GM19328 (cell line): Measurements from ENCODE around the gene PIAS4.

Experiments
- ATAC-seq: cut with Tn5 transposase; IDR thresholded peaks from one replicate; pipeline ENCODE4 v1.9.1; 2021; ENCODE audit warnings: mild to moderate bottlenecking, moderate library complexity; ENCODE audit not compliant: unreplicated experiment

Gene PIAS4

DNA sequence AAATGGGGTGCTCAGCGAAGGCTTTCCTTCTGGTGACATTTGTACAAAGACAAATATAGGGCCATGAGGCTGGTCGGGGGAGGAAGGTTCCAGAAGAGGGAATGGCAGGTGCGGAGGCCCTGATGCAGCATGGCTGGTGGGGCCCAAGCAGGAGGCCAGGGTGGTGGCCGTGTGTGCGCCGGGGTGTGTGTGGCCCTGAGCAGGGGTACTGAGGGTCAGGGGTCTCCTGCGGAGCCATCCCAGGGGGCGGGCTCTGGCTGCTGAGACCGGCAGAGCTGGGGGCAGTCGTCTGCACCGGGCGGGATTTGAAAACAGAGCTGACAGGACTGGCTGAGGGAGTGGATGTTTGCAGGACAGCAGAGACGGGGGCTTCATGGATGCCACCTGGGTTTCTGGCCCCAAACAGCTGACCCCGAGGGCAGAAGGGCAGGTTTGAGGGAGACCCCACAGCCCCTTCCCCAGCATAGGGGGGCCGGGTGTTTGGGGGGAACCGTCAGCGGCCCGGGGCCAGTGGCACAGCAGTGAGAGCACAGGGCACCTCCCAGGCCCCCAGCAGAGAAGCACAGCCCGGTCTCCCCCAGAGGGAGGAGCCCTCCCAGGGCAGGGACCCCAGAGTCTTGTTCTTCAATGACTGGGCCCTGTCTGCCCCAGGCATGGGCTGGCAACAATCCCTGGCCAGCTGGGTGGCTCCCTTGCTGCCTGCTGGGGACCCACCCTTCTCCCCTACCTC, 11.4 kb downstream of the PIAS4 start:
- ATAC-seq, result no peak

GRCh38 chr19:4019578-4019977, 12.0 kb downstream of the PIAS4 start:
- no peak for ATAC-seq

GRCh38 chr19:4023600-4024398, 16.3 kb downstream of the PIAS4 start:
- no peak for ATAC-seq

- ATAC-seq, result no peak
Observed at GRCh38 chr19:4025317-4025716, 17.8 kb downstream of the PIAS4 start.

DNA sequence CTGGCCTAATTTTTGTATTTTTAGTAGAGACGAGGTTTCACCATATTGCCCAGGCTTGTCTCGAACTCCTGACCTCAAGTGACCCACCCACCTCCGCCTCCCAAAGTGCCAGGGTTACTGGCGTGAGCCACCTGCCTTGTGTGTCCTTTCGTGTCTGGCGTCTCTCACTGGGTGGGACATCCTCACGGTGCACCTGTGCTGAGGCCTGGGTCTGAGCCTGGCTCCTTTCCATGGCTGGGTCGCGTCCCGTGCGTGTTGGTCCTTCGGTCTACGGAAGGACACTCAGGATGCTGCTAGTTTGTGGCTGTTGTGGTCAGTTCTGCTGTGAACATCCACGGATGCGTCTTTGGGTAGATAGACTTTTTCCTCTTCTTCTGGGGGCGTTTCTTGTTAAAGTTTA, 19.6 kb downstream of the PIAS4 start:
- no peak for ATAC-seq

DNA sequence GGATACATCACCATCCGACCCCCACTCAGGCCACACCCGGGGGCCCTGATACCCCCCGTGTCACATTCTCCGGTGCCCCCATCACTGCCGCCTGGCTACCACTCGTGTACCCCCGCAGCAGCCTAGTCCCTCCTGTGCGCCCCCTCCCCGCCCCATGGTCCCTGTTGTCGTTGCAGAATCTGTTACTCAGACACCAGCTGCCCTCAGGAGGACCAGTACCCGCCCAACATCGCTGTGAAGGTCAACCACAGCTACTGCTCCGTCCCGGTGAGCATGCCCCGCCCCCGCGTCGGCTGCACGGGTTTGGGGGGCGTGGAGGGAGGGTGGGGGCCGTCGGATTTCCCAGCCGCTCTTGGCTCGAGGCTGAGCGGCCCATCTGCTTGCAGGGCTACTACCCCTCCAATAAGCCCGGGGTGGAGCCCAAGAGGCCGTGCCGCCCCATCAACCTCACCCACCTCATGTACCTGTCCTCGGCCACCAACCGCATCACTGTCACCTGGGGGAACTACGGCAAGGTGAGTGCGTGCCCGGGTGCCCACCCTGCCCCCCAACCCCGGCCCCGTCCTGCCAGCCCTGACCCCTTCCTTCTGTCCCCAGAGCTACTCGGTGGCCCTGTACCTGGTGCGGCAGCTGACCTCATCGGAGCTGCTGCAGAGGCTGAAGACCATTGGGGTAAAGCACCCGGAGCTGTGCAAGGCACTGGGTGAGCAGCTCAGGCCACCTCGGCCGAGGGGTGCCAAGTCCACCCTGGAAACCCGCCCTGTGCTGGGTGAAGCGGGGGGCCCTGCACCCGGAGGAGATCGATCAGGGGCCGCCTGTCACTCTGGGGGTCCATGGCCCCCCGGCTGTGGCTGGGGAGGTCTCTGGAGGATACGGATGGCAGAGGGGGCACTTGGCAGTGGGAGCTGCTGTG, 21.1 kb downstream of the PIAS4 start:
- no peak for ATAC-seq

DNA sequence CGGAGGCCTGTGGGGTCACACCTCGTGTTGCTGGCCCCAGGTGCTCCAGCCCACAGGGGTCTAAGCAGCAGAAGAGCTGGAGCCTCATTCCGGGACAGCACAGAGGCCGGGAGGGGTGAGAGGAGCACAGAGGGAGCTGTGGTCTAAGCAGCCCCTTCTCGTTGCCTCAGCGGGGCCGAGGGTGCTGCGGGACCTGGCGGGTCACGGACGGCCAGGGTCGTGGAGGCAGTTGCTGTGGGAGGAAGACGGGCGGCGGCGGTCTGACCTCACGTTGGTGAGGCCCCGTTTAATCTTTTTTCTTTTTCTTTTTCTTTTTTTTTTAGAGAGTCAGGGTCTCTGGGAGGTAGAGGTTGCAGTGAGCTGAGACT, 21.7 kb downstream of the PIAS4 start:
- no peak for ATAC-seq

- no peak for ATAC-seq
Observed at GRCh38 chr19:4030552-4030951, 23.0 kb downstream of the PIAS4 start.

- ATAC-seq, result no peak
Observed at GRCh38 chr19:4030981-4031380, 23.4 kb downstream of the PIAS4 start.

- no peak for ATAC-seq
Observed at GRCh38 chr19:4031420-4031819, 23.9 kb downstream of the PIAS4 start.

- ATAC-seq, result no peak
Observed at GRCh38 chr19:4032436-4032835, 24.9 kb downstream of the PIAS4 start.

GRCh38 chr19:4033028-4033956, 25.8 kb downstream of the PIAS4 start:
- no peak for ATAC-seq

- no peak for ATAC-seq
Observed at GRCh38 chr19:4034048-4035017, 26.8 kb downstream of the PIAS4 start.

DNA sequence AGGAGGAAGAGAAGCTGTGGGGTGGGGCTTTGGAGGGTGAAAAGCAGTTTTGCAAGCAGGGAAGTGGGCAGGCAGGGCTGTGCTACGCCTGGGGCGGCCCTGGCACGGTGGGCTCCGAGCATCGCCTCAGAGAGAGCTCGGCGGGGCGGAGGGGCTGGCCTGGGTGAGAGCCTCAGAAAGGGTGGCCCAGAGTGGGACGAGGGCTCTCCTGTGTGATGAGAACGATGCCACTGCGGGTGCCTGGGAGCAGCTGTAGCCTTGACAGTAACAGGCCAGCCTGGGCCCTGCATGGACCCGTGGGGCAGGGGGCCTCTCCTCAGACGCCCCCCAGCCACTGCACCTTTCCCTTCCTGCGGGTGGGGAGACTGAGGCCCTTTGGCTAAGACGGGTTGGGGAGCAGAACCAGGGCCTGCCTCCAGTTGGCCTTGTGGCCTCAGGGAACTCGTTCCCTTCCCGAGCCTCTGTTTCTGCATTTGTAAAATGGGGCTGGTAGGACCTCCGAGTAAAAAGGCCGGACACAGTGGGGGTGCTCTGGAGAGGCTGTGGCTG, 27.6 kb downstream of the PIAS4 start:
- ATAC-seq, result no peak

DNA sequence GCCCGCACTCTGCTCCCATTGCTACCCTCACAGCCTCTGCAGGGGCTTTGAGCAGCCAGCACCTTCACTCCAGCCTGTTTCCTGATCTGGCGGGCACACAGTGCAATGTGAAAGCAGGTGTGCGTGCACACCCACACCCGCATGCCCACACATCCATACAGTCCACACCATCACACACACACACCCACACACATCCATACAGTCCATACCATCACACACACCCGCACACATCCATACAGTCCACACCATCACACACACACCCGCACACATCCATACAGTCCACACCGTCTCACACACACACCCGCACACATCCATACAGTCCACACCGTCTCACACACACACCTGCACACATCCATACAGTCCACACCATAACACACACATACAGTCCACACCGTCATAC, 28.0 kb downstream of the PIAS4 start:
- no peak for ATAC-seq

GRCh38 chr19:4036576-4037300, 29.2 kb downstream of the PIAS4 start:
- no peak for ATAC-seq

GRCh38 chr19:4037301-4037949, 29.9 kb downstream of the PIAS4 start:
- no peak for ATAC-seq

- ATAC-seq, result no peak
Observed at GRCh38 chr19:4038057-4038456, 30.5 kb downstream of the PIAS4 start.
